ENCODE results near the gene PGR.

DNA sequence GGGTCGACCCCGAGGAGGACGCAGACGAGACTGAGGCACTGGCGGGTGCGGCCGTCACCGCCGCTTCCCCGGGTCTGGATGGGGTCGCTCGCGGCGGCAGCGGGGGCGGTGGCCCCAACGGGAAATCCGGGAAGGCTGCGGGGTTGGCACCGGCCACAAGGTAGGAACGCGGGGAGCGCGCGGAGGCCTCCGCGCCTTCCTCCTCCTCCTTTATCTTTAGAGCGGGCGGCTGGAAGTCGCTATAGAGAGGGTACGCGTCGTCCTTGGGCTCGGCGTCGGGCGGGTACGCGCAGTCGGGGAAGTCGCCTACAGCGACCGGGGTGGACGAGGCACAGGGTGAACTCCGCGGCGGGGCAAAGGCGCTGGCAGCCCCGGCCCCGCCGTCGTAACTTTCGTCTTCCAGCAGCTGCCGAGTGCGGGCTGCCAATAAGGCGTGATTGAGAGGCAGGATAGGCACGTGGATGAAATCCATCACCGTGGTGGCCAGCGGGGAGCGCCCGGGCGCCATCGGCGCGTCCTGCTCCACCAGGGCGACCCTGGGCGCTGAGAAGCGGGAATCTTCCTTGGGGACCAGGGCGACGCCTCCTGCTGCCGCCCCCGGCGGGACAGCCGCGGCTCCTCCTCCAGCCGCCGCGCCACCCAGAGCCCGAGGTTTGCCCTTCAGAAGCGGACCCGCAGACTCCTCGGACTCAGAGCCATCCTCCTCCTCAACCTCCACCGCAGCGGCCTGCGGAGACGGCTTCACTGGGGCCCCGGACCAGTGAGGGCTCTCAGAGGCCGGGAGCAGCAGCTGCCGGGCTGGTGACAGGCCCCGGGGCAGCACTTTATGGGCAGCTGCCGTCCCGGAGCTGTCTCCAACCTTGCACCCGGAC is 1.7 kb downstream of the PGR start:
- TF ChIP-seq, protein P1, sequence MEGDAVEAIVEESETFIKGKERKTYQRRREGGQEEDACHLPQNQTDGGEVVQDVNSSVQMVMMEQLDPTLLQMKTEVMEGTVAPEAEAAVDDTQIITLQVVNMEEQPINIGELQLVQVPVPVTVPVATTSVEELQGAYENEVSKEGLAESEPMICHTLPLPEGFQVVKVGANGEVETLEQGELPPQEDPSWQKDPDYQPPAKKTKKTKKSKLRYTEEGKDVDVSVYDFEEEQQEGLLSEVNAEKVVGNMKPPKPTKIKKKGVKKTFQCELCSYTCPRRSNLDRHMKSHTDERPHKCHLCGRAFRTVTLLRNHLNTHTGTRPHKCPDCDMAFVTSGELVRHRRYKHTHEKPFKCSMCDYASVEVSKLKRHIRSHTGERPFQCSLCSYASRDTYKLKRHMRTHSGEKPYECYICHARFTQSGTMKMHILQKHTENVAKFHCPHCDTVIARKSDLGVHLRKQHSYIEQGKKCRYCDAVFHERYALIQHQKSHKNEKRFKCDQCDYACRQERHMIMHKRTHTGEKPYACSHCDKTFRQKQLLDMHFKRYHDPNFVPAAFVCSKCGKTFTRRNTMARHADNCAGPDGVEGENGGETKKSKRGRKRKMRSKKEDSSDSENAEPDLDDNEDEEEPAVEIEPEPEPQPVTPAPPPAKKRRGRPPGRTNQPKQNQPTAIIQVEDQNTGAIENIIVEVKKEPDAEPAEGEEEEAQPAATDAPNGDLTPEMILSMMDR (IDR thresholded peaks at IDR 0.05): no peak
- TF ChIP-seq SIN3A (IDR thresholded peaks at IDR 0.05; ENCODE audit: borderline replicate concordance, insufficient read depth, low read depth, low read length): no peak
- no peak for TF ChIP-seq POLR2AphosphoS5 (IDR thresholded peaks at IDR 0.05; ENCODE audit: low read depth, low read length)

All from Panc1 (cell line).